Fibroblast of upper back skin (primary cell): Measurements from ENCODE around the gene FAM222A.

ENCODE experiments used
- DNase-seq: peaks from one replicate; pipeline ENCODE4 v3.0.0-alpha.2; 2013

FAM222A gene

GRCh38 chr12:109775172-109775881, 61.7 kb downstream of the FAM222A start:
- peak; percentile 66 for DNase-seq

DNA sequence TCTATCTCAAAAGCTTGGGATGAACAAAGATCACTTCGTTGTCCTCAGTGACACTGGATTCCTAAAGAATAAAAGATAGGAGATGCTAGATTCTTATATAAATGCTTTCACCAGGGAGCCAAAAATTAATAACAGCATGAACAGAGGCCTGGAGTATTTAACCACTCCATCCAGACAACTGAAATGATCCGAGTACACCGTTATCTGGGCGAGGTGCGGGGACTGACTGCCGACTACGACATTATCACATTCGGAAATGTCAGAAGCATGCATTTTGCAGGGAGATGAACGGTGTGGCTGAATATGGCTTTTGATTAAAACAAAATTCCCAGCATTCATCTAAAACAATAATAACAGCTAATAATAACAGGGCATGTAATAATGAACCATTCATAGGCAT, 63.0 kb downstream of the FAM222A start:
- no peak for DNase-seq

- no peak for DNase-seq
These were observed 63.9 kb downstream of the FAM222A start for GRCh38 chr12:109777544-109777943.

DNA sequence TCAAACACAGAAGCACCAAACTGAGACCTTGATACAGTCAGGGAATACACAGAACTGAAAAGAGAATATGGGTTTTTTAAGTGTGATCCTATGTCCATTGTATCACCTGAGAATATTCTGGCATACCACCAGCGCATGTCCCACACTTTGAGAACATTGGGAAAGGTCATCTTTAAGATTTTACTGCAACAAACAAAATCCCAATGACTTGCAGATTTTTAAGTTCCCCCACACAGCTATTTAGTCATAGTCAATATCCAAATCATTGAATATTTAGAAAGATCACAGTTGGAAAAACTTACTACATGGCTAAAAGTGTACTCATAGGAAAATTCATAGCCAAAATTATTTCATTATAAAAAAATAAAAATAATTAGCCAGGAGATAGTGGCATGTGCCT, 65.1 kb downstream of the FAM222A start:
- DNase-seq, result no peak

DNA sequence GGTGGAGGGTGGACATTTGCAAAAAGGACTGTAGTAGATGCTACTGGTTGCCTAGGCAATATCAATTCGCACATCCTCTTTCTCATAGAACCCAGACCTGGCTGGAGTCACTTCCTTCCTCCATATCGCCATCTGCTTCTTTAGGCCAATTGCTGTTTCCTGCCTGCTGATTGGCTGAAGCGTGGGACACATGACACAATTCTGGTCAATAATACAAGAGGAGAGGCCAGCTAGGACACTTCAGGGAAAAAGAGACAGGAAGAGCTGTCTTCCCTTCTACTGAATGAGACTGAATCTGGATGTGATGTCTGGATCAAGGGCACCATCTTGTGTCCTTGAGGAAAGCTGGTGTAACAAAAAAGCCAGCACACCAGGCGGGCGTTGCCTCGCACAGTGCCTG, 65.8 kb downstream of the FAM222A start:
- no peak for DNase-seq

DNA sequence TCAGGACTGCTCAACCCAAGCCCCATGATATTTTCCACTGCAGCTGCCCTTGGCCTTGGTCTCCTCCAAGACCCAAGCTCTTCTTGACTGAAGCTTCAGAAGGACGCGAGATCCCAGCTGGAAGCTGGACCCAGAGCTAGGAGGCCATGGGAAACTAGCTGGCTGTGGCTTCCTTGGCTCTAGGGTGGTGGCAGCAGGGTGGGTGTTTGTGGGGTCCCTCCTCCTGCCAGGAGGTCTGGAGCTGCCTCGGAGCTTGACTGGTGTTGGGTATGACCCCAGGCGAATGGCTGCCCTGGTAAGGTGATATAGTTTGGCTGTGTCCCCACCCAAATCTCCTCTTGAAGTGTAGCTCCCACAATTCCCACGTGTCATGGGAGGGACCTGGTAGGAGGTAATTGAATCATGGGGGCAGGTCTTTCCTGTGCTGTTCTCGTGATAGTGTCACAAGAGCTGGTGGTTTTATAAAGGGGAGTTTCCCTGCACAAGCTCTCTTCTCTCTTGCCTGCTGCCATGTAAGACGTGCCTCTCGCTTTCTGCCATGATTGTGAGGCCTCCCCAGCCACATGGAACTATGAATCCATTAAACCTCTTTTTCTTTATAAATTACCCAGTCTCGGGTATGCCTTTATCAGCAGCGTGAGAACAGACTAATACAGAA, 68.2 kb downstream of the FAM222A start:
- no peak for DNase-seq

- DNase-seq, result no peak
These were observed 68.7 kb downstream of the FAM222A start for GRCh38 chr12:109782326-109782703.

GRCh38 chr12:109783135-109783964, 69.7 kb downstream of the FAM222A start:
- no peak for DNase-seq

GRCh38 chr12:109783965-109784244, 70.3 kb downstream of the FAM222A start:
- DNase-seq, result no peak

- DNase-seq, result no peak
These were observed 72.2 kb downstream of the FAM222A start for GRCh38 chr12:109785854-109786253.

GRCh38 chr12:109786799-109787198, 73.2 kb downstream of the FAM222A start:
- no peak for DNase-seq

DNA sequence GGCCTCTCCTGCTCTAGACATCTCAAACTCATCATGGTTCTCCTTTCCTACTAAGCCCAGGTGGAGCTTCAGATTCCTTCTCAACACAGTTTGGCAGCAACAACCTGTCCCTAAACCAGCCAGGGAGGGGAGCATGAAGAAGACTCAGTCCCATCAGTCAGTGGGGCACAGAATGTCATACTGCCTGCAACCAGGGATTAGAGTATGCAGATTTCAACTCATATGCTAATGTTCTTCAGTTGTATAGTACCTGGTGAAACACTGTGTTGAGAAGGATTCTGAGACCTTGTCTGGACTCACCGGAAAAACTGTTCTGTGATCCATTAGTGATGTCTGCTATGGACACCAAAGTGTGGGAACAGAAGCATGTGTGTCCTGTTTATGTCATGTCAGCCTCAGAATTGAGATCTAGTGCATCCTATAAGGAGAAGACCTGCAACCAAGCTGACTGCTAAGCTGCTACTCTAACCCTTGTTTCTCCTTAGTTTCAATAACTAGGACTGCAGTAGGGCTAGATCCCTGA, 76.0 kb downstream of the FAM222A start:
- DNase-seq, result no peak

DNA sequence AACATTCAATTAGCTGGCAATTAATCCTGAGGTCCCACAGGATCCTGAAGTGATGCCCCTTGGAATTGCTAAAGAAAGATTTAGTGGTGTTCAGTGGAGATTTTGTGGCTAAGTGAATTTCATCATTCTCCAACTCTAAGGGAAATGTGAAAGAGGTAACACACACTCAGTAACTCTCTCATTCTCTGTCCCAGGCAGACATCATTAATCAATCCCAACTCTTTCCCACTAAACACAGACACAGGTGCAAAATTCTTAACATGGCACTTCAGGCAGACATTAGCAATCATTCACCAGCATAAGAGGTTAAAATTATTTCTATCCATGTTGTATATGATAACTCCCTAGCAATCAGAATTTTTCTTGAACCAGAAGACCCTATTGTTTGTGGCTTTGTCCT, 79.4 kb downstream of the FAM222A start:
- no peak for DNase-seq

GRCh38 chr12:109793411-109793810, 79.8 kb downstream of the FAM222A start:
- DNase-seq, result no peak

DNA sequence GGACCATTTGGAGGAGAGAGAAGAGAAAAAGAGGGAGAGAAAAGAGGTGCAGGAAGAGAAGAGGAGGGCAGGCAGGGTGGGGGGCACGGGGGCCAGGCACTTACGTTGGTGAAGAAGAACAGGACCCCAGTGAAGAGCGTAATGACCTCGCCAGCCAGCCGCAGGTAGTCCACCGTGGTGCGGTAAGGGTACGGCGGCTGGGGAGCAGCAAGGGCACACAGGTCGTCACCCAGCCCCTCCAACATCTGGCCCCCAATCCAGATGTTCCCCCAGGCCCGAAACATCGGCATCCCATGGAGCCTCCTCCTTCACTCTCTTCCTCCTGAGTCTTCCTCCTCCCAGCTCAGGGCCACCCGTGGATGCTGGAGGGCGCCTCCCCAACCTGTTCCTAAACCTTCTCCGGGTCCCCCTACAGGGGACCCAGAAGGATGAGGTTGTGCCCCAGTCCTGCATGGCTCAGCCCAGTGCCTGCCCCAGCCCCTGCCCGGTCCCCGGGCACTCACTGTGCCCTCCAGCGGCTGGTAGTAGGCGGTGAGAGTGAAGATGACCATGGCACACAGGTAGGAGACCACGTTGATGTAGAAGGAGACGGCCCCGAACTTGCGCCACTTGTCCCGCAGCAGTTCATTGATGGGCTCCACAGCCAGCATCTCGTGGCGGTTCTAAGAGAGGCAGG, 80.3 kb downstream of the FAM222A start:
- no peak for DNase-seq

GRCh38 chr12:109795023-109795422, 81.4 kb downstream of the FAM222A start:
- peak; percentile 55 for DNase-seq

- DNase-seq, result no peak
These were observed 82.4 kb downstream of the FAM222A start for GRCh38 chr12:109796057-109796456.

GRCh38 chr12:109797905-109798669, 84.5 kb downstream of the FAM222A start:
- DNase-seq, result no peak

GRCh38 chr12:109798691-109799090, 85.1 kb downstream of the FAM222A start:
- no peak for DNase-seq

DNA sequence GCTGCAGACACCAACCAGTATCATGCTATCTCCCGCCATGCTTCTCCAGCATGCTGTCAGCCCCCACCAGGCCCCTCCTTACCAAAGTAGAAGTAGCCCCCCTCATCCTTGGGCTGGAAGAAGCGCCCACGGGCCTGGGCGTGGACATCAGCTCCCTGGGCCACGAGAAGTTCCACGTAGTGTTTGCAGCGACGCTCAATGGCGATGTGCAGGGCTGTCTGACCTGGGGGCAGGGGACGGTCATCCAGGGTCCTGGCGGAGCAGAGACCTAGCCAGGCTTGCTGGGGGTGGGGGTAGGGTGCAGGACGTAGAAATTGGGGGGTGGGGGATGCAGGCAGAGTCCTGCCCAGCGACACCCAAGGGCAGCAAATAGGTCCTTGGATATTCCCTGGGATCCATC, 86.9 kb downstream of the FAM222A start:
- no peak for DNase-seq

DNA sequence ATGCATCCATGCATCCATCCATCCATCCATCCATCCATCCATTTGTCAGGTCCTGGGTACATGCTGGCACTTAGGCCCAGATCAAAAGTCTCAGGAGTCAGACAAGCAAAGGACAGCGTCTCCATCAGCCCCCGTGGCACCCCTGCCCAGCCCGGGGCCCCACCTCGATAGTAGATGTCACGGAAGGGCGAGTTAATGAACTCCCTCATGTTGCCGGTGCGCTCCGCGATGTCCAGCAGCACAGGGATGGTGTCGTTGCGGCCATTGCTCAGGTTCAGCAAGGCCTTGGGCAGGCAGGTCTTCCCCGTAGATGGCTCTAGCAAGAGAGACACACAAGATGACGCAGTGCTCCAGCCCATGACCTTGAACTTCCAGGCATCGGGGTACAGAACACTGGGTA, 89.2 kb downstream of the FAM222A start:
- no peak for DNase-seq

- DNase-seq, result no peak
These were observed 90.1 kb downstream of the FAM222A start for GRCh38 chr12:109803678-109804077.
